Mesenchymal stem cell (in vitro differentiated cells and primary cell): ENCODE results near the gene TTLL8.
A peak's percentile ranks its signal among the peaks of the same experiment; 100 is the strongest.

Experiments used
- DNase-seq: peaks from one replicate; pipeline ENCODE4 v3.0.0-alpha.2; 2013
- H2AFZ ChIP-seq: one replicate; pipeline ENCODE4 v1.6.1; 2013; ENCODE audit warnings: low read depth, mild to moderate bottlenecking, control low read depth, inconsistent platforms, low read length, moderate library complexity
- H2AK5ac ChIP-seq: 2 replicates; pipeline ENCODE4 v1.6.1; 2013; ENCODE audit warnings: low read length, moderate library complexity, mild to moderate bottlenecking, inconsistent platforms; ENCODE audit not compliant: severe bottlenecking
- H2BK120ac ChIP-seq: one replicate; pipeline ENCODE4 v1.6.1; 2013; ENCODE audit warnings: low read depth, mild to moderate bottlenecking, inconsistent platforms, low read length, moderate library complexity
- H2BK12ac ChIP-seq, 2 experiments: one replicate each; pipeline ENCODE4 v1.6.1; 2013; ENCODE audit warnings: inconsistent platforms in 2 of 2, low read length in 2 of 2, mild to moderate bottlenecking in 2 of 2, moderate library complexity in 2 of 2, control low read depth in 1 of 2
- H2BK15ac ChIP-seq: one replicate; pipeline ENCODE4 v1.6.1; 2013; ENCODE audit warnings: mild to moderate bottlenecking, low read depth, inconsistent platforms; ENCODE audit not compliant: poor library complexity, severe bottlenecking
- H2BK5ac ChIP-seq: 2 replicates; pipeline ENCODE4 v1.6.1; 2013; ENCODE audit warnings: low read depth, mild to moderate bottlenecking, low read length, control low read depth, inconsistent platforms; ENCODE audit not compliant: poor library complexity, severe bottlenecking
- H3K14ac ChIP-seq, 2 experiments: one replicate each; pipeline ENCODE4 v1.6.1; 2013; ENCODE audit warnings: inconsistent platforms in 2 of 2, low read length in 2 of 2, control low read depth in 1 of 2, mild to moderate bottlenecking in 1 of 2, moderate library complexity in 1 of 2
- H3K18ac ChIP-seq, 2 experiments: one replicate each; pipeline ENCODE4 v1.6.1; 2013; ENCODE audit warnings: inconsistent platforms in 2 of 2, low read length in 2 of 2, control low read depth in 1 of 2, low read depth in 1 of 2, mild to moderate bottlenecking in 1 of 2
- H3K23ac ChIP-seq, 2 experiments: one replicate each; pipeline ENCODE4 v1.6.1; 2013; ENCODE audit warnings: inconsistent platforms in 2 of 2, low read length in 2 of 2, mild to moderate bottlenecking in 2 of 2, moderate library complexity in 2 of 2, control low read depth in 1 of 2
- H3K27ac ChIP-seq: 2 replicates; pipeline ENCODE4 v1.5.1; 2013; ENCODE audit warnings: mild to moderate bottlenecking, moderate library complexity, low read length, control low read depth, inconsistent platforms; ENCODE audit not compliant: poor library complexity, severe bottlenecking
- H3K27me3 ChIP-seq, 2 experiments: 2 replicates each; pipeline versions ENCODE4 v1.6.1 to v1.7.0; 2013; ENCODE audit warnings: low read length in 2 of 2, mild to moderate bottlenecking in 2 of 2, moderate library complexity in 2 of 2, control low read depth in 1 of 2, inconsistent platforms in 1 of 2; ENCODE audit not compliant: control insufficient read depth in 1 of 2, insufficient read depth in 1 of 2
- H3K36me3 ChIP-seq, 2 experiments: 2 replicates each; pipeline versions ENCODE4 v1.6.1 to v1.7.0; 2013; ENCODE audit warnings: low read length in 2 of 2, control low read depth in 1 of 2, inconsistent platforms in 1 of 2, low read depth in 1 of 2, mild to moderate bottlenecking in 1 of 2; ENCODE audit not compliant: insufficient read depth in 2 of 2, control insufficient read depth in 1 of 2
- H3K4ac ChIP-seq, 2 experiments: one replicate each; pipeline ENCODE4 v1.6.1; 2013; ENCODE audit warnings: inconsistent platforms in 2 of 2, low read length in 2 of 2, mild to moderate bottlenecking in 2 of 2, moderate library complexity in 2 of 2, control low read depth in 1 of 2, low read depth in 1 of 2
- H3K4me1 ChIP-seq: 2 replicates; pipeline ENCODE4 v1.6.1; 2013; ENCODE audit warnings: low read depth, low read length, control low read depth; ENCODE audit not compliant: control insufficient read depth, insufficient read depth
- H3K4me2 ChIP-seq: 2 replicates; pipeline ENCODE4 v1.6.1; 2013; ENCODE audit warnings: low read length, mild to moderate bottlenecking, inconsistent platforms; ENCODE audit not compliant: poor library complexity, severe bottlenecking
- H3K4me3 ChIP-seq, 2 experiments: 2 replicates each; pipeline versions ENCODE4 v1.5.1 to v1.7.0; 2013; ENCODE audit warnings: low read length in 2 of 2, mild to moderate bottlenecking in 2 of 2, control low read depth in 1 of 2, low read depth in 1 of 2; ENCODE audit not compliant: insufficient read depth in 1 of 2
- H3K79me1 ChIP-seq: replicated peaks from 2 replicates; pipeline ENCODE4 v1.6.1; 2013; ENCODE audit warnings: mild to moderate bottlenecking, control low read depth, low read length, inconsistent platforms; ENCODE audit not compliant: poor library complexity, severe bottlenecking
- H3K9ac ChIP-seq: 2 replicates; pipeline ENCODE4 v1.7.0; 2013; ENCODE audit warnings: mild to moderate bottlenecking, low read length, moderate library complexity
- H3K9me3 ChIP-seq: 2 replicates; pipeline ENCODE4 v1.7.0; 2013; ENCODE audit warnings: mild to moderate bottlenecking, low read length; ENCODE audit not compliant: control insufficient read depth
- H4K8ac ChIP-seq: one replicate; pipeline ENCODE4 v1.6.1; 2013; ENCODE audit warnings: inconsistent platforms, mild to moderate bottlenecking, low read length, moderate library complexity
- H4K91ac ChIP-seq: one replicate; pipeline ENCODE4 v1.6.1; 2013; ENCODE audit warnings: mild to moderate bottlenecking, low read length, inconsistent platforms
- WGBS: methylation state at CpG from one replicate; pipeline ENCODE4 v1.1.7; 2013; ENCODE audit warnings: mixed read lengths; 5-methylcytosine and 5-hydroxymethylcytosine counted together

TTLL8 gene

GRCh38 chr22:49999946-50000586 is 58.0 kb downstream of the TTLL8 start:
- Histone ChIP-seq H2AK5ac (no peak overlapping the region), H3K36me3 (no peaks in the 10 kb centered on the region), H4K8ac (no peak overlapping the region), H2BK5ac (no peak overlapping the region), H3K27ac (no peak overlapping the region), H3K14ac (no peak overlapping the region), H4K91ac (peak overlapping the region; percentile 5), H3K79me1 (no peaks in the 10 kb centered on the region), H3K4ac (no peak overlapping the region), H2BK15ac (peak overlapping the region; percentile 28), H3K27me3 (peaks cover 13 to 51% of the 10 kb centered on the region in 2 experiments), H3K18ac (no peak overlapping the region), H3K23ac (no peak overlapping the region), H3K4me1 (peaks cover 9% of the 10 kb centered on the region), H3K9me3 (no peaks in the 10 kb centered on the region), H3K4me2 (no peak overlapping the region), H3K9ac (no peak overlapping the region), H2BK12ac (no peak overlapping the region), H3K4me3 (no peak overlapping the region), H2AFZ (no peak overlapping the region), H2BK120ac (no peak overlapping the region)
- 30% methylated on average over 41 of the region's 41 CpGs for WGBS
- no peak for DNase-seq

- H3K27ac ChIP-seq: no peak overlapping the region
- no peak overlapping the region for H2BK12ac ChIP-seq
- H3K18ac ChIP-seq: peak overlapping the region; percentile 16 to 84
- DNase-seq: peak; percentile 10
- H3K14ac ChIP-seq: peak overlapping the region in 1 of 2 experiments; percentile 87
- no peak overlapping the region for H3K4me2 ChIP-seq
- H3K36me3 ChIP-seq: no peaks in the 10 kb centered on the region
- H2AFZ ChIP-seq: peak overlapping the region; percentile 66
- H3K9me3 ChIP-seq: no peaks in the 10 kb centered on the region
- H3K4me1 ChIP-seq: peaks cover 13% of the 10 kb centered on the region
- H3K23ac ChIP-seq: no peak overlapping the region
- no peak overlapping the region for H4K8ac ChIP-seq
- H3K27me3 ChIP-seq: peaks cover 13 to 45% of the 10 kb centered on the region in 2 experiments
- no peak overlapping the region for H2BK120ac ChIP-seq
- H3K4ac ChIP-seq: no peak overlapping the region
- H2BK15ac ChIP-seq: no peak overlapping the region
- no peak overlapping the region for H2AK5ac ChIP-seq
- no peak overlapping the region for H3K9ac ChIP-seq
- H2BK5ac ChIP-seq: no peak overlapping the region
- WGBS: 22% methylated on average over 33 of the region's 70 CpGs
- H4K91ac ChIP-seq: no peak overlapping the region
- H3K79me1 ChIP-seq: no peaks in the 10 kb centered on the region
- H3K4me3 ChIP-seq: no peak overlapping the region
Measured at GRCh38 chr22:49999063-49999945, 58.8 kb downstream of the TTLL8 start.

- Histone ChIP-seq H3K23ac (no peak overlapping the region), H2BK120ac (no peak overlapping the region), H3K27me3 (peaks cover 13 to 38% of the 10 kb centered on the region in 2 experiments), H2BK12ac (no peak overlapping the region), H3K18ac (peak overlapping the region in 1 of 2 experiments; percentile 84), H2AFZ (no peak overlapping the region), H2AK5ac (no peak overlapping the region), H3K4ac (no peak overlapping the region), H3K9me3 (no peaks in the 10 kb centered on the region), H4K91ac (peak overlapping the region; percentile 35), H4K8ac (no peak overlapping the region), H3K36me3 (no peaks in the 10 kb centered on the region), H3K4me1 (peaks cover 13% of the 10 kb centered on the region), H3K27ac (no peak overlapping the region), H3K9ac (no peak overlapping the region), H2BK5ac (no peak overlapping the region), H2BK15ac (no peak overlapping the region), H3K14ac (peak overlapping the region in 1 of 2 experiments; percentile 71), H3K4me2 (no peak overlapping the region), H3K79me1 (no peaks in the 10 kb centered on the region), H3K4me3 (no peak overlapping the region)
- no peak for DNase-seq
- WGBS: 95% methylated on average over 14 of the region's 14 CpGs
Measured at GRCh38 chr22:49998718-49999062, 59.4 kb downstream of the TTLL8 start.
